HG03280 (cell line): ENCODE data around the gene LMX1B.
"Not testable (repeated sequence)": the region's sequence is repeated elsewhere in the genome, so short reads cannot be mapped to it uniquely, and the experiment has no call there.

Experiments
- ATAC-seq: cut with Tn5 transposase; IDR thresholded peaks from one replicate; pipeline ENCODE4 v1.9.1; 2021; ENCODE audit warnings: mild to moderate bottlenecking, moderate library complexity; ENCODE audit not compliant: unreplicated experiment

Gene LMX1B

DNA sequence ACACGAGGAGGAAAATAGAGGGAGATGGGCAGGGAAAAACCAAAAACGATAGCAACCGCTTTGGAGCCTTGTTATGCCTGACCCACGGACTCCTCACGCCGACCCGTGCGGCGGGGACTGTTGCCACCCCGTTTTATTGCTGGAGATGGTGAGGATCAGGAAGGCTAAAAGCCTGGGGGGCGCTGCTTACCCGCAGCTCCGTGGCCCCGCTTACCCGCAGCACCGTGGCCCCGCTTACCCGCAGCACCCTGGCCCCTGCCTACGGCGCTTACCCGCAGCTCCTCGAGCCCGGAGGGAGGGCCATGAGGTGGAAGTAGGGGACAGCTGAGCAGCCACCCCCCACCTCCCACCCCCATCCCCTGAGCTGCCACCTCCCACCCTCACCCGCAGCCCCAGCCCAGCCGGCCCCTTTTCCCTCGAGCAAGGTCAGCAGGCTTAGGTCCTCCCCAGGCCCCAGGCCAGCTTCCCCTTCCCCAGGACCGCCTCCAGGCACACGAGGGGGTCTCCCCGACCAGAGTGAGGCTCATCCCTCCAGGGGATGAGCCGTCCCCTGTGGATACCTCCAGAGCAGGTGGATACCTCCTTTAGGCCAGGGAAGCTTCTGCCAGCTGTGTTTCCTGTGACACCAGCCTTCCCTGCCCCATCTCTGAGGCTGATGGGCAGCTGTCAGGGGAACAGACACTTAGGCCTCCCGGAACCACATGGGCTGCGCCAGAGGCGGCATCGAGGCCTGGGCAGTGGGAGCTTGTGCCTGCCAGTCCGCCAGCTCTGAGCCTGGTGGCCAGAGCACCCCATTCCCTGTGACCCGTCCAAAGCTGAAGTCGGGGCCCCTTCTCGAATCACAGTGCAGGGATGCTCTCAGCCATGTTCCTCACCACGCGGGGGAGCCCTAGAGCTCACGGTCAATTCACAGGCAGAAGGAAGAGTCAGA lies 92.3 kb downstream of the LMX1B start:
- ATAC-seq = no peak

DNA sequence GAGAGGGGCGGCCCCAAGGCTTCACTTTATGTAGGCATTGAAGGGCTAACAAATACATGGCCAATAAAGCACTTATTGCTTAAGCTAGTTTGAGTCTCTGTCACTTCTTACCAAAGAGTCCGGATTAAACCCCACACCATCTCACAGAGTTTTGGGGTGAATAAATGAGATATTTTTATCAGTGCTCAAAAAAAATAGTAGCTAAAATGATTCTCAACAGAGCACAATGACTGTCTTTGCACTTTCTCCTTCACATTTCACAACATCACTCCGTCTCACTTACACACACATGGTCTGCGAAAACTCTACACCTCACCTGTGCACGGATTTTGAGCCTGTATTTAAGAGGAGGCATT lies 92.9 kb downstream of the LMX1B start:
- no peak for ATAC-seq

DNA sequence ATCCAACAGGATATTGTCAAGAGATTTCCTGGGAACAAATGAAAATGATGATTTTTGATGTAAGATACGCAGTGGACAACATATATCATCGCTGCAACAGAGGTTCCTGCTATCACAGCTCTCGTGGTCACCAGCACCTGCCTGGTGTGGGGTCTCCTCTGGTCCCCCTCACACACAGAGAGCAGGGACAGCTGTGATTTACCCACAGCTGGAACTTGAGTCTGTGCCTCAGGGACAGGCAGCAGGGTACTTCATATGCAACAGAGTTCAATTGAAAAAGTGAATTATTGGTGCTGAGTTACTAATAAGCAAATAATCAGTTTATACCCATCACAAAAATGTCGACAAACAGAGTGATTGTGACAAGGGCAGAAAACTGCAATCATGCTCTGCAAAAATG lies 93.4 kb downstream of the LMX1B start:
- no peak for ATAC-seq

DNA sequence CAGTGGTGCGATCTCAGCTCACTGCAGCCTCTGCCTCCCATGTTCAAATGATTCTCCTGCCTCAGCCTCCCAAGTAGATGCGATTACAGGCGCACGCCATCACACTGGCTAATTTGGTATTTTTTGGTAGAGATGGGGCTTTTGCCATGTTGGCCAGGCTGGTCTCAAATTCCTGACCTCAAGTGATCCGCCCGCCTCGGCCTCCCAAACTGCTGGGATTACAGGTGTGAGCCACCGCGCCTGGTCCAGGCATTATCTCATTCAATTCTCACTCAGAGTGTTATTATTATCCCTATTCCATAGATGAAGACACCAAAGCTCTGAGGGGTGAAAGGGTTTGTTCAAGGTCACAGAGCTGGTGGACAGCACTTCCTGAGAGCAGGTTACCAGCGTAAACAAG lies 94.0 kb downstream of the LMX1B start:
- not testable (repeated sequence) for ATAC-seq

DNA sequence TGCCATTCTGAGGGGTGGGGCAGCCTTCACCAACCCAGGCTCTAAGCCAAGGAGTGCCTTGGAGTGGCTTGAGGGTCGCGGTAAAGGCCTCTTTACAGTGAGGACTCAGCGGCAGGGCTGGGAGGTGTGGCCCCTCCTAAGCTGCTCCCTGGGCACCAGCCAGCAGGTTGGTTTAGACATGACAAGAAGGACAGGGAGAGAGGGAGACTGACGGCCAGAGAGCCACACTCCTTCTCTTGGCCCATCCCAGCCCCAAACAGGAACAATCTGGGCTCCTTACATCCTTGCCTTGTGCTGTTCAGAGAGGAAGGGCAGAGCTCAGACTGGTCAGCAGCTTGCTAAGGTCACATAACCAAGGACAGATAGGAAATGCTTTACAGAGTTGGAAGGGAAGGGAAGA lies 94.5 kb downstream of the LMX1B start:
- no peak for ATAC-seq

DNA sequence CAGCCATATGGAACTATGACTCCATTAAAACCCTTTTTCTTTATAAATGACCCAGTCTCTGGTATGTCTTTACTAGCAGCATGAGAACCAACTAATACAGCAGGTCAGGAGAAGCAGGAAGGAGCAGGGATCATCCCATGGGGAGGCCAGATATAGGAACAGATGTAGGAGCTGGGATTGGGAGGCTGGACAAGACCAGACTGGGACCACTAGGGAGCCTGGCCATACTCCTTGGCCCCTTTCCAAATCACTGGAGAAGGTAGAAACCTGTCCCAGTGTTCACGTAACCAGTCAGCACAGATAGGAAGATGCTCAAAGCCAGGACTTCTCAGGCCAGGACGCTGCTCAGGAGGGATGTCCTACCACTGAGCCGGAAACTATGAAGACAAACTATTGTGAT lies 95.5 kb downstream of the LMX1B start:
- ATAC-seq = no peak

DNA sequence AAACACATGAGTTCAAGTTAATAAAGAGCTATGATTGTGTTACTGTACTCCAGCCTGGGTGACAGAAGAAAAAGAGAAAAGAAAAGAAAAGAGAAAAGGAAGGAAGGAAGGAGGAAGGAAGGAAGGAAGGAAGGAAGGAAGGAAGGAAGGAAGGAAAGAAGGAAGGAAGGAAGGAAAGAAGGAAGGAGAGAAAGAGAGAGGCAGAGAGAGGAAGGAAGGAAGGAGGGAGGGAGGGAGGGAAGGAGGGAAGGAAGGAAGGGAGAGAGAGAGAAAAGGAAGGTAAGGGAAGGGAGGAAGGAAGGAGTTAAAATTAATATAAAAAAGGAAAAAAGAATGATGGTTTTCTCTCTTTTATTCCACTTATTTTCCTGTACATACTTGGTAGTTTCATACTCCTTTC lies 101.7 kb downstream of the LMX1B start:
- ATAC-seq = no peak

DNA sequence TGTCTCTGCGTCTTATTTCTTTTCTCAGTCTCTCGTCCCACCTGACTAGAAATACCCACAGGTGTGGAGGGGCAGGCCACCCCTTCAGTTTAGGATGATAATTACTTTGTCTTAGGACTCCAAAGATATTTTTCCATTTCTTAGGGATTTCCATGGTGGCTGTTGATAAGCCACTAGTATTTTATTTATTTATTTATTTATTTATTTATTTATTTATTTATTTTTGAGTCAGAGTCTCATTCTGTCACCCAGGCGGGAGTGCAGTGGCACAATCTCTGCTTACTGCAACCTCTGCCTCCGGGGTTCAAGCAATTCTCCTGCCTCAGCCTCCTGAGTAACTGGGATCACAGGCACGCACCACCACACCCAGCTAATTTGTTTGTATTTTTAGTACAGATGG lies 103.7 kb downstream of the LMX1B start:
- ATAC-seq = not testable (repeated sequence)

DNA sequence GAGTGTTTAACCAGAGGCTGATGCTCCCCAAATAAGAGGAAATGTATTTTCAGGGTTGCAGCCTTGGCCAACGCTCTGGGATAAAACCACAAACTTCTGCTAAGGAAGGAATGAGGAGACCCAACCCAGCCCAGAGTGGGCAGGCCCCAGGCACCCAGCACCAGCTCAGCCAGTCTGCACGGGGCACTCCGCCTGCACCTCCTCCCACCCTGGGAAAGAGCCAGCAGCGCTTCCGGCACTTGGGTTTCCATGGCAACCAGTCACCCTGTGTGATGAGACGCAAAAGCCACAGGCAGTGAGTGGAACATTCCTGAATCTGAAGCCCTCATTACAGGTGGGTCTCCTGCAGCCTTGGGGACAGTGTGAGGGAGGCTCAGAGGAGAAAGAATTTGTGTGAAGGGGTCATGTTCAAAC lies 105.9 kb downstream of the LMX1B start:
- peak; percentile 43 for ATAC-seq

DNA sequence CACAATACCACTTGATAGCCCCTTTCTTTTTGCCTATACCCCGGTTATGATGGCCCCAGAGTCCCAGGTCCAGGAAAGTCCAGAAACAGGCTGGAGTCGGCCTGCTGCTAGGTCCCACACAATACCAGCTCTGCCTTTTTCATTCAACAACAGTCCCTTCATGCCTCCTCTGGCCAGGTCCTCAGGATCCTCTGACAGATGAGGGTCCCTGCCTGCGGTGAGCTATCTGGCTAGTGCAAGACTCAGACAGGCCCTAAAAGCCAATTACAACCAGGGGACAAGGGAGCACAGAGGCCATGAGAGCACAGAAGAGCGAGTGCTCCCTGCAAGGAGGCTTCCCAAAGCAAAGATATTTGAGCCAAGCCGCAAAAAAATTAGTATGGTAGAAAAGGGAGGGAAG lies 106.3 kb downstream of the LMX1B start:
- ATAC-seq = no peak

DNA sequence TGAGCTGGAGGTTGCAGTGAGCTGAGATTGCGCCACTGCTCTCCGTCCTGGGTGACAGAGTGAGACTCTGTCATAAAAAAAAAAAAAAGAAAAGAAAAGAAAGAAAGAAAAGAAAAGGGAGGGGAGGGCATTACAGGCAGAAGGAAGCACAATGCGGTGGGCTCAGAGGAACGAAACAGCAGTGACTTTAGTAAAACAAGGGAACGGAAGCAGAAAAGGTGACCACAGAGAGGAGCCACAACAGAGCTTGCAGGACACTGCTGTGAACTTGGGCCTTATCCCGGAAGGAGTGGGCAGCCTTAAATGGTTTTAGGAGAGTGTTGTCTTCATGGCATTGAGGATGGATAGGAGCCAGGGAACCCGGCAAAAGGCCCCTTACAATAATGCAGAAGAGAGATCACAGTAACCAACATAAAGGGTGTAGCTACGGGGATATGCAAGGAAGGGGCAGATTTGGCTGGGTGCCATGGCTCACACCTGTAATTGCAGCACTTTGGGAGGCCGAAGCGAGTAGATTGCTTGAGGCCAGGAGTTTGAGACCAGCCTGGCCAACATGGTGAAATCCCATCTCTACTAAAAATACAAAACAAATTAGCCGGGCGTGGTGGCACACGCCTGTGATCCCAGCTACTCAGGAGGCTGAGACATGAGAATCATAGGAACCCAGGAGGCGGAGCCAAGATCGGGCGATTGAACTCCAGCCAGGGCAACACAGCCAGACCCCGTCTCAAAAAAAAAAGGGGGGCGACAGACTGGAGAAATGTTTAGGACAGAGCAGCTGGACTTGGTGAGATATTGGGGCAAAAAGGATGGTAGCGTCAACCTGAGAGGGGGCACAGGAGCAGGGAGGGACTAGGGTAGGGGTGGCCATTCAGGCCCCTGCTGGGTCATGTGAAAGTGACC lies 107.2 kb downstream of the LMX1B start:
- ATAC-seq = no peak

DNA sequence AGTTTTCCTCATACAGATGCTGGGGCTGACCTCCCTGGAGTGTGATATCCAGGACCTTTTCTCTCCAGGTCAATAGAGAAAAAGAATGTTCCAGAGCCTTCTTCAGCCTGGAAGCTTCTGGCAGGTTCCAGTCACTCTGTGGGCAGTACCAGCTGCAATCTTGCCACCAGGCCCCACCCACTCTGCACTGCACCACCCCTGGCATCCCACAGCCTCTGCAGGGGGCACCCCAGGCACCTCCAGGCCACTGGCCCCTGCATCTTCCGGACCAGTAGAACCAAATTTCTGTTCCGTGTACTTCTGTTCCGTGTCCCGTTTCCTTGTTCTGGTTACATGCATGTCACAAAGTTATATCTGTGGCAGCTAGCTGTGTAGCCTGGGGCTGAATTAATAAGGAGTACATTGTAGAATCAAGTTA lies 107.8 kb downstream of the LMX1B start:
- ATAC-seq = no peak

DNA sequence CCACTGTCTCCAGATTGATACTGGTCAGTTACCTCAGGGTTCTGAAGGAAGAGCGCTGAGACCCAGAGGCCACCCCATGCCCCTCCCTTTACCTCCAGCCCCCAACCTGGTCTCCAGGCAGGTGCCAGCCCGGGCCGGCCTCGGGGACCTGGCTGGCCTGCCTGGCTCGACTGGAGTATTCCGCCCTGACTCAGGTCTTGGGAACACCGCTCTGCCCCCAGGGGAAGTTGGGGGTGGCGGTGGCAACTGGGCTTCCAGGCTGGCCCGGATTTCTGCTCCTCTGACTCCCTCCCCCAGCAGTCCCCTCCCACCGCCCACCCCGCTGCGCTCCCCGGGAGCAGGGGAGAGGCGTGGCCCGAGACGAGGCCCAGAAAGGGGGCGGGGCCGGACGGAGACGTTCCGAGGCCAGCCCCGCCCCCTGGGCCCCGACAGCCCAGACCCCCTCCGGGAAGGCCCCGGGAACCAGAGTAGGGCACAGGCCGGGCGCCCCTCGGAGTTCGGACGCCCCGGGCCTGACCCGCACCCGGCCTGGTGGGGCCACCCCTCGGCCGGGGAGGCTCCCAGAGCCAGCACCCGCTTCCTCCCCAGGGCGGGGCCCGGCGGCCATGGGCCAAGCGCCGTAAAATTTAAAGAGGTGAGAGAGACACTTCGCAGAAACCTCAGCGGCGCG lies 108.7 kb downstream of the LMX1B start:
- peak; percentile 72 for ATAC-seq

DNA sequence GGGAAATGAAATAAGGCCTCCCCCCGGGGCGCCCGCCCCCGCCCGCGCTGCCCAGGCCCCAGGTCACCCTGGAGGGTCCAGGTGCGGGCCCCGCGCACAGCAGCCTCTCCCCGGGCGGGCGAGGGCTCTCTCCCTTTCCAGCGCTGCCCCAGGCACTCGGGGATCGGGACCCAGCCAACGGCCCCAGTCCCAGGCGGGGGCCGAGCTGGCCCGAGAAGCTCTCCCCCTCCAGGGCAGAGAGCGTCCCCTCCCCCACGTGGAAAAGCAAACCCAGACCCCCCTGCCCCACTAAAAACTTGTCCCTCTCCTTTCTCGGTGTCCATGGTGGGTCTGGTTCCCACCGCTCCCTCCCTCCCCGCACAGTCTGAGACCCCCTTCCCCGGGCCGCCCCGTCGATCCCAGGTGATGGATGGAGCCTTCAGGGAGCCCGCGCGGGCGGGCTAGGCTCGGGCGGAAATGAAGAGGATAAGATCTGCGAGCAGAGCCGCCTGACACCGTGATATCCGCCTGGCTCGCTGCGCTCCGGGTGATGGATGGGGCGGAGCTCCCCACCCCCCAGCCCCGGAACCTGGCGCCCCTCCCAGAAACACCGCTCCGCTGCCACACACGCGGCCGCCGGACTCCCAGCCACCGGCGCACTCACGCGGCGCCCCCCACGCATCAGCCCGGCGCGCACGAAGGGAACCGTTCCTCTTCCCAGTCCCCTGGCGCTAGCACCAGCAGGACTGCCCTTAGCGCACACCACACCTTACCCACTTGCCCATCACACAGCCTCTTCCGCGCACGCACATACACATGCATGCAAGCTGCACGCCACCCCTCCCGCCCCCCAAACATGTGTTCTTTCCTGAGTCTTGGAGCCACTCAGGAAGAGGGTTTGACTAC lies 109.4 kb downstream of the LMX1B start:
- peak; percentile 9 for ATAC-seq

DNA sequence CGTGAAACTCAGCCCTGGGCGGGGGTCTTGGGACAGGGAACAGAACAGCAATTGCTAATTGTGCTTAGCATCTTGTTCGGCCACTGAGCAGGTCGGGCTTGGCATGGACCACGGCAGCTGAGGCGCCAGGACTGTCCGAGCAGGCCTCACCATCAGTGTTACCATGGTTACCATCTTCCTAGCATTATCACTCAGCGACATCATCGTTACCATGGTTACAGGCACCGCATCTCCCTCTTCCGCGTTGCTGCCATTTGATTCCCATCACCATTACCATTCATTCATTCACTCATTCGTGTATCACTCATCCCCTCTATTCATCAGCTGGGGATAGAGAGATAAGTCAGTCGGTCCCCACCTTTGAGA lies 110.1 kb downstream of the LMX1B start:
- no peak for ATAC-seq

DNA sequence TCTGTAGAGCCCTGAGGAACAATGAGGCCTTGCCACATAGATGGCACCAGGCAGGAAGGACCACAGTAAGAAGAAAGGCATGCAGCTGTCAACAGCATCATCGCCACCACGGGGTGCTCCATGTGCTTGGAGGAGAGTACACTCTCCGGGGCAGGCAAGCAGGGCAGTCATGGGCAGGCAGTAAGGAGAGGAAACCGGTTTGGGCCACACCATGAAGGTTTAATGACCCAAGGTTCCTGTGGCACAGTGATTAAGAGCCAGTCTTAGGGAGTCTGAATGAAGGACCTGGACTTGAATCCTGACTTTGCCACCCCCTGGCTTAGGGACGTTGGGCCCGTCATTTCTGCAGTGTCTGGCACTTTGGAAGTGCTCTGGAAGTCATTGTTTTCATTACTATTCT lies 110.5 kb downstream of the LMX1B start:
- ATAC-seq = no peak

DNA sequence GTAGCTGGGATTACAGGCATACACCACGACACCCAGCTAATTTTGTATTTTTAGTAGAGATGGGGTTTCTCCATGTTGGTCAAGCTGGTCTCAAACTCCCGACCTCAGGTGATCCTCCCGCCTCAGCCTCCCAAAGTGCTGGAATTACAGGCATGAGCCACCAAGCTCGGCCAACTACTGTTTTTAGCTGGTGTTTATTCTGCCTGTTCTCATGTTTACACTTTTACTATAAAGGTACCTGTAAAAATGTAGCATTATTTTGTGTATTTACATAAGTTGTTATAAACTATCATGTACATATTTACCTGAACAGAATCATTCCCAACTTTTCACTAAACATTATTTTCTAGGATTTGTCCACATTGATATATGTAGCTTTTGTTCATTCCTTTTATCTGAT lies 111.8 kb downstream of the LMX1B start:
- ATAC-seq = not testable (repeated sequence)

DNA sequence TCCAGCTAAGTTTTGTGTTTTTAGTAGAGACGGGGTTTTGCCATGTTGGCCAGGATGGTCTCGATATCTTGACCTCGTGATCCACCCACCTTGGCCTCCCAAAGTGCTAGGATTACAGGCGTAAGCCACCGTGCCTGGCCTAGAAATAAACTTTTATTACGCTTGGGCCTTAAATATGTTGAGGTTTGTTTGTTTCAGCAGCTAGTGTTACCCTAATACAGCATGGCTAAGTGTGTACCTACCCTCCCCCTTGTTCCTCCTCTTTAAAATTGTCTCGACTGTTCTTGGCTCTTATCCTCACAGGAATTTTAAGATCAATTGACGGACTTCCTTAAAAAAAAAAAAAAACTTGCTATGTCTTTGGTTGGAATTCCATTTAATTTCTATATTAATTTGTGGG lies 114.5 kb downstream of the LMX1B start:
- not testable (repeated sequence) for ATAC-seq

DNA sequence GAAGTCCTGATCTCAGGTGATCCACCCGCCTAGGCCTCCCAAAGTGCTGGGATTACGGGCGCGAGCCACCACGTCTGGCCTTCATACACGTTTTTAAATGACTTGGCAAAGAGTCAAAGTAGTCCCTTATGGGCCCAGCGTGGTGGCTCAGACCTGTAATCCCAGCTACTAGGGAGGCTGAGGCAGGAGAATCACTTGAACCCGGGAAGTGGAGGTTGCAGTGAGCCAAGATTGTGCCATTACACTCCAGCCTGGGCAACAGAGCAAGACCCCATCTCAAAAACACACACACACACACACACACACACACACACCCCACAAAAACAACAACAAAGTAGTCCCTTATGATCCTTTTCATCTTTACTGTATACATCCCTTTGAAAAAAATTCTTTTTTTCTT lies 116.9 kb downstream of the LMX1B start:
- ATAC-seq = not testable (repeated sequence)

DNA sequence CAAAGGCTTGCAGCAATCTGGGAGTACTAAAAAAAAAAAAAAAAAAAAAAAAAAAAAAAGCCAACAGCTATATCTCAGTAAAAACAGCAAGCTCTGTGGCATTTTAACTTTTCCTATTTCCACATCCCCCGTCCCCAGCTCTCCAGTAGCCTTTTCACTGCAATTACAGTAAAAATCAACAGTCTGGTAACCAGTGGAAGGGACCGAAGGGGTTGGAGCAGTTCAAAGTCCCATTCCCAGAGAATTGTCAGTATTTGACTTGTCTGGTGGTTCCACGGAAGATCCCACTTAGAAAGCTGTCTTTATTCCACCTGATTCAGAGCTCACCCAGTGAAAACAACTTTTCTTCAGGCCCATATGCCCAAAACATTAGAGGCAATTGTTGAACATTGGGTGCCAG lies 119.3 kb downstream of the LMX1B start:
- ATAC-seq = no peak
